PC-3 (cell line): ENCODE measurements around the gene CRY1. TPM values are rescaled to one million over a fixed set of nuclear protein-coding genes. Genes with fewer than 3 reads are reported as not detected.

ENCODE experiments used
- ATAC-seq: fragments of 200-7000 bp; cut with Tn5 transposase; 2 replicates; pipeline ENCODE4 v1.9.1; 2020; ENCODE audit warnings: mild to moderate bottlenecking, moderate library complexity
- BruUV-seq: library from RNA; stranded (reverse); fragments of 400-500 nt; replicated peaks from 2 replicates; lab custom pipeline; 2021; lab: Mats Ljungman, UMichigan
- CTCF ChIA-PET: fragments of 300-600 bp; sonication (Branson Sonifier 250); formaldehyde crosslinking; loops from one replicate; lab custom pipeline; 2022; ENCODE audit warnings: antibody characterized with exemption; lab: Charles Lee
- POLR2A ChIA-PET: fragments of 300-600 bp; sonication (Branson Sonifier 250); formaldehyde crosslinking; loops from one replicate; lab custom pipeline; 2022; ENCODE audit warnings: antibody characterized with exemption; ENCODE audit not compliant: unreplicated experiment; lab: Charles Lee
- DNase-seq: peaks from one replicate; pipeline ENCODE4 v3.0.0-alpha.2; 2015
- H2AFZ ChIP-seq: fragments of 300-600 bp; sonication (generic); 2 replicates; pipeline ENCODE4 v1.6.0; 2016; ENCODE audit warnings: antibody characterized with exemption, low read length
- H3F3A ChIP-seq: fragments of 300-600 bp; sonication (generic); one replicate; pipeline ENCODE4 v1.6.0; 2017; ENCODE audit warnings: antibody characterized with exemption, low read length, control low read depth, mild to moderate bottlenecking; ENCODE audit not compliant: unreplicated experiment
- H3K27ac ChIP-seq: fragments of 300-600 bp; sonication (generic); 2 replicates; pipeline ENCODE4 v1.5.1; 2016; ENCODE audit warnings: mild to moderate bottlenecking, low read length
- H3K27me3 ChIP-seq: fragments of 300-600 bp; sonication (generic); 2 replicates; pipeline ENCODE4 v1.6.1; 2016; ENCODE audit warnings: low read length, mixed read lengths
- H3K36me3 ChIP-seq: fragments of 300-600 bp; sonication (generic); 2 replicates; pipeline ENCODE4 v1.6.1; 2016; ENCODE audit warnings: low read depth, mixed run types, low read length, mixed read lengths
- H3K4me1 ChIP-seq: fragments of 300-600 bp; sonication (generic); 2 replicates; pipeline ENCODE4 v1.5.1; 2016; ENCODE audit warnings: low read length; ENCODE audit not compliant: insufficient read depth
- H3K4me2 ChIP-seq: fragments of 300-600 bp; sonication (generic); 2 replicates; pipeline ENCODE4 v1.6.0; 2016; ENCODE audit warnings: low read length
- H3K4me3 ChIP-seq: fragments of 300-600 bp; sonication (generic); 2 replicates; pipeline ENCODE4 v1.5.1; 2016; ENCODE audit warnings: mild to moderate bottlenecking, low read length, mixed read lengths
- H3K79me2 ChIP-seq: fragments of 300-600 bp; sonication (generic); 2 replicates; pipeline ENCODE4 v1.6.1; 2017; ENCODE audit warnings: low read length, mixed read lengths
- H3K9ac ChIP-seq: fragments of 300-600 bp; sonication (generic); 2 replicates; pipeline ENCODE4 v1.6.0; 2016; ENCODE audit warnings: mild to moderate bottlenecking, low read length
- H3K9me2 ChIP-seq: fragments of 300-600 bp; sonication (generic); replicated peaks from 2 replicates; pipeline ENCODE4 v1.6.1; 2016; ENCODE audit warnings: mixed run types, low read length, mixed read lengths
- H3K9me3 ChIP-seq: fragments of 300-600 bp; sonication (generic); 2 replicates; pipeline ENCODE4 v1.6.1; 2016; ENCODE audit warnings: low read length, mixed read lengths
- H4K20me1 ChIP-seq: fragments of 300-600 bp; sonication (generic); 2 replicates; pipeline ENCODE4 v1.6.1; 2016; ENCODE audit warnings: low read length, mixed read lengths
- EZH2 ChIP-seq: fragments of 300-600 bp; sonication (generic); IDR thresholded peaks from one replicate; pipeline ENCODE4 v1.6.1; 2017; ENCODE audit warnings: antibody characterized with exemption, mild to moderate bottlenecking, low read length; ENCODE audit not compliant: unreplicated experiment
- EZH2phosphoT487 ChIP-seq: fragments of 300-600 bp; sonication (generic); IDR thresholded peaks from 2 replicates; pipeline ENCODE4 v1.6.1; 2018; ENCODE audit warnings: mild to moderate bottlenecking, antibody characterized with exemption, low read length, borderline replicate concordance
- intact Hi-C: fragments of 100-400 bp; cut with micrococcal nuclease; formaldehyde crosslinking; loops from 2 replicates; pipeline ENCODE4 v1.9.0; 2023
- total RNA-seq: library from RNA; depleted of rRNA; stranded (reverse); fragments of >200 nt; gene quantifications from 2 replicates; pipeline ENCODE4 v1.2.3, GENCODE V29; 2014
- TF ChIP-seq, protein P1 (sequence below): fragments of 300-600 bp; sonication (generic); conservative IDR thresholded peaks from 2 replicates; pipeline ENCODE4 v1.5.1; 2017; ENCODE audit warnings: antibody characterized with exemption, low read depth, mild to moderate bottlenecking, low read length

CRY1 gene
- total RNA-seq, 1 experiment from 2014 or later: 32.0 TPM

DNA sequence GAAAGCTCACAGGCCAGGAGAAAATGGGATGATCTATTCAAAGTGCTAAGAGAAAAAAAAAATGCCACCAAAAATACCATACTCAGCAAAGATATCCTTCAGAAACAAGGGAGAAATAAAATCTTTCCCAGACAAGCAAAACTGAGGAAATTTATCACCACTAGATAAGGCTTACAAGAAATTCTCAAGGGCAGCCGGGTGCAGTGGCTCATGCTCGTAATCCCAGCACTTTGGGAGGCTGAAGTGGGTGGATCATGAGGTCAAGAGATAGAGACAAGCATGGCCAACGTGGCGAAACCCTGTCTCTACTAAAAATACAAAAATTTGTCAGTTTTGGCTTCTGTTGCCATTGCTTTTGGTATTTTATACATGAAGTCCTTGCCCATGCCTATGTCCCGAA lies 48.2 kb downstream of the CRY1 start:
- intact Hi-C loops: no loop called here
- Histone ChIP-seq H3K27ac (no peak overlapping the region), H3K27me3 (no peaks in the 10 kb centered on the region), H4K20me1 (no peaks in the 10 kb centered on the region), H3K9me2 (no peaks in the 10 kb centered on the region), H3F3A (no peaks in the 10 kb centered on the region), H3K9ac (no peak overlapping the region), H2AFZ (no peak overlapping the region), H3K36me3 (no peaks in the 10 kb centered on the region), H3K4me3 (no peak overlapping the region), H3K4me1 (no peaks in the 10 kb centered on the region), H3K79me2 (peaks cover 19% of the 10 kb centered on the region; the same call in 1 of the 2 replicates), H3K9me3 (no peaks in the 10 kb centered on the region), H3K4me2 (no peak overlapping the region)
- CTCF ChIA-PET: interaction anchor here (0.7 kb wide), 1 partner anchor 47 kb away, joined by 3 read pairs; no protein-coding TSS in a partner anchor
- TF ChIP-seq EZH2phosphoT487 (no peak), EZH2 (no peak)
- TF ChIP-seq, protein P1, sequence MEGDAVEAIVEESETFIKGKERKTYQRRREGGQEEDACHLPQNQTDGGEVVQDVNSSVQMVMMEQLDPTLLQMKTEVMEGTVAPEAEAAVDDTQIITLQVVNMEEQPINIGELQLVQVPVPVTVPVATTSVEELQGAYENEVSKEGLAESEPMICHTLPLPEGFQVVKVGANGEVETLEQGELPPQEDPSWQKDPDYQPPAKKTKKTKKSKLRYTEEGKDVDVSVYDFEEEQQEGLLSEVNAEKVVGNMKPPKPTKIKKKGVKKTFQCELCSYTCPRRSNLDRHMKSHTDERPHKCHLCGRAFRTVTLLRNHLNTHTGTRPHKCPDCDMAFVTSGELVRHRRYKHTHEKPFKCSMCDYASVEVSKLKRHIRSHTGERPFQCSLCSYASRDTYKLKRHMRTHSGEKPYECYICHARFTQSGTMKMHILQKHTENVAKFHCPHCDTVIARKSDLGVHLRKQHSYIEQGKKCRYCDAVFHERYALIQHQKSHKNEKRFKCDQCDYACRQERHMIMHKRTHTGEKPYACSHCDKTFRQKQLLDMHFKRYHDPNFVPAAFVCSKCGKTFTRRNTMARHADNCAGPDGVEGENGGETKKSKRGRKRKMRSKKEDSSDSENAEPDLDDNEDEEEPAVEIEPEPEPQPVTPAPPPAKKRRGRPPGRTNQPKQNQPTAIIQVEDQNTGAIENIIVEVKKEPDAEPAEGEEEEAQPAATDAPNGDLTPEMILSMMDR: no peak
- BruUV-seq: no TSS peak
- POLR2A ChIA-PET: no interaction called here
- no peak for DNase-seq
- ATAC-seq: no peak

DNA sequence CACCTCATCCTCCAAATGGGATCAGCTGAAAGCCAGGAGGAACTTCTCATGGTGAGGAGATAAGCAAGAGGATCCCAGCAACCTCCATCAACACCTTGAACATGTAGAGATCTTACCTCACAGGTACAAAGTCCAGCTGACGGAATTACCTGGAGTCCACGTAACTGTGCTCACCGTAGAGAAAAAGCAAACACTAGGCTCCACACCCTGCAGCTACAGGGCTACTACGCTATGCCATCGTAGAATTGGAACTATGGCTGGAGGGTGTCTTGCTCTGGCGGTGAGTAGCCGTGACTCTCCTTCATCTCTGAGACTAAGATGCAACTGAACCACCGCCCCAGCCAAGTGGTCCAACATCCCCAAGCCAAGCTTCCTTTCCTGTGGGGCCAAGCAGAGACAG lies 50.5 kb downstream of the CRY1 start:
- H3K4me3 ChIP-seq: no peak overlapping the region
- H3K9me2 ChIP-seq: no peaks in the 10 kb centered on the region
- no peaks in the 10 kb centered on the region for H3K27me3 ChIP-seq
- peaks cover 19% of the 10 kb centered on the region; the same call in 1 of the 2 replicates for H3K79me2 ChIP-seq
- intact Hi-C loops: no loop called here
- no peak overlapping the region for H3K27ac ChIP-seq
- ATAC-seq (no peak), DNase-seq (no peak)
- CTCF ChIA-PET: no interaction called here
- no peak overlapping the region for H3K4me2 ChIP-seq
- H2AFZ ChIP-seq: no peak overlapping the region
- POLR2A ChIA-PET: no interaction called here
- H4K20me1 ChIP-seq: 0 out of 2 replicates have a peak, but pooled peaks cover 5% of the 10 kb centered on the region
- no peaks in the 10 kb centered on the region for H3F3A ChIP-seq
- no peaks in the 10 kb centered on the region for H3K4me1 ChIP-seq
- H3K9me3 ChIP-seq: no peaks in the 10 kb centered on the region
- BruUV-seq: no TSS peak
- TF ChIP-seq EZH2phosphoT487 (no peak), EZH2 (no peak)
- TF ChIP-seq, protein P1: no peak
- H3K36me3 ChIP-seq: no peaks in the 10 kb centered on the region
- H3K9ac ChIP-seq: no peak overlapping the region

DNA sequence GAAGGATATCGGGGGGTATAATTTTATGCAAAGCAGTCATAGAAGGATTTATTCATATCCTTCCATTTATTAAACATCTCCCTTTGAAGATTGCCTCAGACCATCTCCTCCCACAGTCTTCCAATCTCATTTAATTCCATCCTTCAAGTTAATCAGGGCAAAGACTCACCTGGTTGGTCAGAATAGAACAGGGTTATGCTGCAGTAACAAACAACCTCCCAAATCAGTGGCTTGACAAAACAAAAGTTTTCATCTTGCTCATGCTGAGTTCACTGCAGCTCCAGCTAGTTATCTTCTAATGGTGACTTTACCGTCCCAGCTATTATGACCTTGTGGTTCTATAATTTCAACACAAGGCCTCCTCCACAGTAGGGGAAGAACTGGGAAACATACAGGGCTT lies 57.6 kb downstream of the CRY1 start:
- ChIA-PET POLR2A (no interaction called here), CTCF (no interaction called here)
- no peaks in the 10 kb centered on the region for H3K4me1 ChIP-seq

More for the DNA sequence above, 57.6 kb downstream of the CRY1 start:
- H3K9ac ChIP-seq: no peak overlapping the region
- intact Hi-C loops: no loop called here
- H4K20me1 ChIP-seq: 0 out of 2 replicates have a peak, but pooled peaks cover 5% of the 10 kb centered on the region
- H3K4me2 ChIP-seq: no peak overlapping the region
- no peak overlapping the region for H3K27ac ChIP-seq
- H3K9me2 ChIP-seq: no peaks in the 10 kb centered on the region
- no peaks in the 10 kb centered on the region for H3K9me3 ChIP-seq
- H3K4me3 ChIP-seq: no peak overlapping the region
- H3K36me3 ChIP-seq: no peaks in the 10 kb centered on the region
- no peak for DNase-seq
- no peaks in the 10 kb centered on the region for H3K27me3 ChIP-seq
- H2AFZ ChIP-seq: no peak overlapping the region
- TF ChIP-seq EZH2 (no peak), EZH2phosphoT487 (no peak)
- TF ChIP-seq, protein P1: no peak
- ATAC-seq: no peak
- no TSS peak for BruUV-seq
- no peaks in the 10 kb centered on the region for H3F3A ChIP-seq
- peaks cover 9% of the 10 kb centered on the region; the same call in 1 of the 2 replicates for H3K79me2 ChIP-seq
